Right ventricle myocardium inferior (tissue), 1 donor: ENCODE results near the gene TMEM42. TPM values are rescaled to one million over a fixed set of nuclear protein-coding genes. Genes with fewer than 3 reads are reported as not detected.

ENCODE experiments used
- ATAC-seq: fragments of 200-7000 bp; cut with Tn5 transposase; one replicate; pipeline ENCODE4 v1.9.1; 2020; ENCODE audit warnings: mild to moderate bottlenecking, moderate library complexity
- DNase-seq: peaks from one replicate; pipeline ENCODE4 v3.0.0; 2021; ENCODE audit errors: missing footprints
- intact Hi-C: fragments of 100-400 bp; cut with DNase I; formaldehyde crosslinking; loops from one replicate; pipeline ENCODE4 v1.11.0; 2022
- total RNA-seq: library from RNA; stranded (reverse); fragmentation: NEBNext Ultra II Directional; extraction: Animal tissue kit (Norgen Biotek cat#: 25700); gene quantifications from one replicate; pipeline ENCODE4 v1.2.1, GENCODE V29; 2021
- donor health status: DM: no; HTN: yes; CAD: no; lungs with severe emphysema.

The TMEM42 gene
- total RNA-seq, 1 donor from 2014 or later, result 8.8 TPM

GRCh38 chr3:44903314-44903713 lies 41.6 kb downstream of the TMEM42 start:
- no peak for ATAC-seq
- intact Hi-C loops, result no loop called here

GRCh38 chr3:44903751-44904150 lies 42.0 kb downstream of the TMEM42 start:
- ATAC-seq (no peak), DNase-seq (no peak)
- intact Hi-C loops, result no loop called here

More at GRCh38 chr3:44903314-44903713, 41.6 kb downstream of the TMEM42 start:
- DNase-seq, result no peak

- ATAC-seq, result no peak
- intact Hi-C loops, result no loop called here
- DNase-seq, result no peak
Observed at GRCh38 chr3:44905446-44906157, 43.9 kb downstream of the TMEM42 start.

- intact Hi-C loops, result no loop called here
- ATAC-seq (no peak), DNase-seq (no peak)
Observed at GRCh38 chr3:44906997-44907396, 45.3 kb downstream of the TMEM42 start.

- intact Hi-C loops, result no loop called here
- ATAC-seq (no peak), DNase-seq (no peak)
Observed at GRCh38 chr3:44907612-44908011, 45.9 kb downstream of the TMEM42 start.

GRCh38 chr3:44909063-44909462 lies 47.4 kb downstream of the TMEM42 start:
- ATAC-seq (no peak), DNase-seq (no peak)
- intact Hi-C loops, result no loop called here

GRCh38 chr3:44910693-44911092 lies 49.0 kb downstream of the TMEM42 start:
- intact Hi-C loops, result loop anchor here (5.0 kb wide), 1 partner anchor 588 kb away; no protein-coding TSS in a partner anchor
- ATAC-seq, result no peak
- DNase-seq, result no peak

- ATAC-seq, result peak; percentile 61
- peak; percentile 78 for DNase-seq
- intact Hi-C loops, result loop anchor here (1.0 to 5.0 kb wide), 2 partner anchors 382 to 592 kb away; no protein-coding TSS in a partner anchor
Observed at GRCh38 chr3:44913868-44914468, 52.3 kb downstream of the TMEM42 start.

GRCh38 chr3:44914936-44915335 lies 53.2 kb downstream of the TMEM42 start:
- ATAC-seq, result no peak
- intact Hi-C loops, result loop anchor here (1.0 to 5.0 kb wide), 2 partner anchors 383 to 593 kb away; no protein-coding TSS in a partner anchor
- DNase-seq, result no peak

Other genes with a start within 250 kb of the TMEM42 start
- gene ZNF197, start 236.9 kb upstream of the TMEM42 start, total RNA-seq, result 12.1 TPM
- 7.3 TPM for gene ZNF35, start 213.2 kb upstream of the TMEM42 start, total RNA-seq
- 2.4 TPM for gene ZNF502, start 149.3 kb upstream of the TMEM42 start, total RNA-seq
- gene ZNF501, start 132.3 kb upstream of the TMEM42 start, total RNA-seq, result 5.4 TPM
- 32.1 TPM for gene KIAA1143, start 100.3 kb upstream of the TMEM42 start, total RNA-seq
- 1.2 TPM for gene KIF15, start 100.1 kb upstream of the TMEM42 start, total RNA-seq
- gene TGM4, start 12.7 kb downstream of the TMEM42 start, total RNA-seq, result not detected
- gene ZDHHC3, start 114.3 kb downstream of the TMEM42 start, total RNA-seq, result 35.8 TPM
- gene EXOSC7, start 114.3 kb downstream of the TMEM42 start, total RNA-seq, result 23.1 TPM
- 70.8 TPM for gene CLEC3B, start 164.4 kb downstream of the TMEM42 start, total RNA-seq